Upper lobe of right lung (tissue), 1 donor: Measurements from ENCODE around the gene GRIA4. TPM values are rescaled to one million over a fixed set of nuclear protein-coding genes. Genes with fewer than 3 reads are reported as not detected.

Experiments
- ATAC-seq: fragments of 200-7000 bp; cut with Tn5 transposase; one replicate; pipeline ENCODE4 v1.9.1; 2020; ENCODE audit warnings: mild to moderate bottlenecking, moderate library complexity
- DNase-seq: peaks from one replicate; pipeline ENCODE4 v3.0.0-alpha.2; 2020
- H3K27ac ChIP-seq: fragments of 200-600 bp; one replicate; pipeline ENCODE4 v1.8.0; 2022
- H3K27me3 ChIP-seq: fragments of 200-600 bp; one replicate; pipeline ENCODE4 v1.8.0; 2022; ENCODE audit warnings: mild to moderate bottlenecking
- H3K36me3 ChIP-seq: fragments of 200-600 bp; one replicate; pipeline ENCODE4 v1.8.0; 2022
- H3K4me1 ChIP-seq: fragments of 200-600 bp; one replicate; pipeline ENCODE4 v1.8.0; 2022
- H3K4me3 ChIP-seq: fragments of 200-600 bp; one replicate; pipeline ENCODE4 v1.8.0; 2022; ENCODE audit warnings: mild to moderate bottlenecking
- H3K9me3 ChIP-seq: fragments of 200-600 bp; one replicate; pipeline ENCODE4 v1.8.0; 2022
- intact Hi-C: fragments of 100-400 bp; cut with DNase I; formaldehyde crosslinking; loops from one replicate; pipeline ENCODE4 v1.11.0; 2022
- total RNA-seq: library from RNA; stranded (reverse); fragmentation: NEBNext Ultra II Directional; extraction: Animal tissue kit (Norgen Biotek cat#: 25700); gene quantifications from one replicate; pipeline ENCODE4 v1.2.1, GENCODE V29; 2021
- TF ChIP-seq, protein P1 (sequence below): fragments of 200-600 bp; IDR thresholded peaks from one replicate; pipeline ENCODE4 v1.8.0; 2022; ENCODE audit warnings: antibody characterized with exemption
- donor health status: DM: no; HTN: yes; CAD: no; lungs with severe emphysema.

GRIA4 gene
- total RNA-seq, 1 donor from 2014 or later: not detected

DNA sequence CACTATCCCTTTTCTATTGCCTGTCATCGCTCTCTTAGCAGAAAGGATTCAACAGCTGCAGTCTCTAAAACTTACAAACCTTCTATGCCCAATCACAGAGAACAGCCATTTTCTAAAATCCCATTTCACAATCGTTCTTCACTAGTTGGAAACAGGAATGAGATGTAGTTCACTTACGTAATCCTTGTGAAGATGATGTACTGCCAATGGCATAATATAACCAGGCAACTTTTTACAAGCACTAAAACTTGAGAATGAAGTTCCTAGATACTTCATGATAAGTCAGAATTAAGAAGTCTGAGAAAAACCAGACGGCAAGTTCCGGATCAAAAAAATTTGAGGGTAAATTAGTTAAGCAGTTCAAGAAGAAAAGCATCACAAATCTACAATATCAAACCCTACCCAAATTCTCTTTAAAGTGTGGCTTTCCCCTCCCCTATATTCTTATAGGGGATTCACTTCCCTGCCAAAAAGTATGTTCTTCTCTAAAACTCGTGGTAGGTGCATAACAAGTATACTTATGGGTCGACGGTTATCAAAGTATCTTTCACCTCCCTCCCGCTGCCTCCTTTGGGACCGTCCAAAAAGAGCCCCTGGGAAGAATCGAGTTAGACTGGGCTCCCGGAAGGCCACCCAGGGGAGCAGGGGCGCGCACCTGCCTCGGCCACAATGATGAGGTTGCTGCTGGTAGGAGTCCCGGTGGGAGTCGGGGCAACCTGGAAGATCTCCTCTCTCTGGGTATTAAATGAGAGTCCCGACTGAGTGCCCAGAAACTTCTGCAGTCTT, 411.5 kb downstream of the GRIA4 start:
- Histone ChIP-seq H3K36me3 (no peaks in the 10 kb centered on the region), H3K4me3 (peak overlapping the region; percentile 86), H3K27me3 (no peaks in the 10 kb centered on the region), H3K4me1 (peaks cover 5% of the 10 kb centered on the region), H3K9me3 (no peaks in the 10 kb centered on the region), H3K27ac (peak overlapping the region; percentile 81)
- TF ChIP-seq, protein P1, sequence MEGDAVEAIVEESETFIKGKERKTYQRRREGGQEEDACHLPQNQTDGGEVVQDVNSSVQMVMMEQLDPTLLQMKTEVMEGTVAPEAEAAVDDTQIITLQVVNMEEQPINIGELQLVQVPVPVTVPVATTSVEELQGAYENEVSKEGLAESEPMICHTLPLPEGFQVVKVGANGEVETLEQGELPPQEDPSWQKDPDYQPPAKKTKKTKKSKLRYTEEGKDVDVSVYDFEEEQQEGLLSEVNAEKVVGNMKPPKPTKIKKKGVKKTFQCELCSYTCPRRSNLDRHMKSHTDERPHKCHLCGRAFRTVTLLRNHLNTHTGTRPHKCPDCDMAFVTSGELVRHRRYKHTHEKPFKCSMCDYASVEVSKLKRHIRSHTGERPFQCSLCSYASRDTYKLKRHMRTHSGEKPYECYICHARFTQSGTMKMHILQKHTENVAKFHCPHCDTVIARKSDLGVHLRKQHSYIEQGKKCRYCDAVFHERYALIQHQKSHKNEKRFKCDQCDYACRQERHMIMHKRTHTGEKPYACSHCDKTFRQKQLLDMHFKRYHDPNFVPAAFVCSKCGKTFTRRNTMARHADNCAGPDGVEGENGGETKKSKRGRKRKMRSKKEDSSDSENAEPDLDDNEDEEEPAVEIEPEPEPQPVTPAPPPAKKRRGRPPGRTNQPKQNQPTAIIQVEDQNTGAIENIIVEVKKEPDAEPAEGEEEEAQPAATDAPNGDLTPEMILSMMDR: no peak
- DNase-seq: no peak
- peak; percentile 2 for ATAC-seq
- intact Hi-C loops: no loop called here

GRCh38 chr11:106021967-106022794, 412.3 kb downstream of the GRIA4 start, which contains the start of gene MSANTD4:
TSS of gene MSANTD4 (minus strand) at chr11:106022240. CDS start at chr11:106010917, 11,323 bp downstream.
- Histone ChIP-seq H3K4me3 (peak within 1 kb of the TSS; percentile 86), H3K36me3 (no peaks in the 10 kb centered on the region), H3K9me3 (no peaks in the 10 kb centered on the region), H3K27me3 (no peaks in the 10 kb centered on the region), H3K4me1 (peaks cover 5% of the 10 kb centered on the region), H3K27ac (peak within 1 kb of the TSS; percentile 81)
- TF ChIP-seq, protein P1: no peak
- intact Hi-C loops: no loop called here
- ATAC-seq (peak; percentile 99), DNase-seq (peak; percentile 99)

- H3K27ac ChIP-seq: peak overlapping the region; percentile 60
- TF ChIP-seq, protein P1: no peak
- peaks cover 5% of the 10 kb centered on the region for H3K4me1 ChIP-seq
- ATAC-seq: no peak
- no peaks in the 10 kb centered on the region for H3K9me3 ChIP-seq
- no peak for DNase-seq
- intact Hi-C loops: no loop called here
- no peaks in the 10 kb centered on the region for H3K27me3 ChIP-seq
- H3K4me3 ChIP-seq: peak overlapping the region; percentile 86
- no peaks in the 10 kb centered on the region for H3K36me3 ChIP-seq
These were observed 413.0 kb downstream of the GRIA4 start for GRCh38 chr11:106022795-106023275.

- H3K9me3 ChIP-seq: no peaks in the 10 kb centered on the region
- H3K27ac ChIP-seq: no peak overlapping the region
These were observed 420.7 kb downstream of the GRIA4 start for GRCh38 chr11:106030609-106031008.

GRCh38 chr11:106031202-106031810, 421.4 kb downstream of the GRIA4 start:
- DNase-seq (no peak), ATAC-seq (no peak)
- Histone ChIP-seq H3K27me3 (no peaks in the 10 kb centered on the region), H3K4me1 (no peaks in the 10 kb centered on the region), H3K36me3 (no peaks in the 10 kb centered on the region), H3K9me3 (no peaks in the 10 kb centered on the region), H3K4me3 (no peak overlapping the region), H3K27ac (no peak overlapping the region)
- TF ChIP-seq, protein P1: no peak
- intact Hi-C loops: no loop called here

More at GRCh38 chr11:106030609-106031008, 420.7 kb downstream of the GRIA4 start:
- intact Hi-C loops: no loop called here
- Histone ChIP-seq H3K4me3 (no peak overlapping the region), H3K4me1 (no peaks in the 10 kb centered on the region), H3K27me3 (no peaks in the 10 kb centered on the region), H3K36me3 (no peaks in the 10 kb centered on the region)
- DNase-seq: no peak
- TF ChIP-seq, protein P1: no peak
- no peak for ATAC-seq
